Cardiac septum (tissue), 1 donor: Measurements from ENCODE around the gene OAS2. TPM values are rescaled to one million over a fixed set of nuclear protein-coding genes. Genes with fewer than 3 reads are reported as not detected.

ENCODE experiments used
- DNase-seq: peaks from one replicate; pipeline ENCODE4 v3.0.0-alpha.2; 2020; ENCODE audit warnings: low spot score
- intact Hi-C: fragments of 100-400 bp; cut with DNase I; formaldehyde crosslinking; loops from one replicate; pipeline ENCODE4 v1.14.0; 2022
- total RNA-seq: library from RNA; stranded (reverse); fragmentation: NEBNext Ultra II Directional; extraction: Animal tissue kit (Norgen Biotek cat#: 25700); gene quantifications from one replicate; pipeline ENCODE4 v1.2.1, GENCODE V29; 2021
- donor health status: DM: no; HTN: no; CAD: no.

Gene OAS2
- total RNA-seq, 1 donor from 2014 or later, result 6.4 TPM

DNA sequence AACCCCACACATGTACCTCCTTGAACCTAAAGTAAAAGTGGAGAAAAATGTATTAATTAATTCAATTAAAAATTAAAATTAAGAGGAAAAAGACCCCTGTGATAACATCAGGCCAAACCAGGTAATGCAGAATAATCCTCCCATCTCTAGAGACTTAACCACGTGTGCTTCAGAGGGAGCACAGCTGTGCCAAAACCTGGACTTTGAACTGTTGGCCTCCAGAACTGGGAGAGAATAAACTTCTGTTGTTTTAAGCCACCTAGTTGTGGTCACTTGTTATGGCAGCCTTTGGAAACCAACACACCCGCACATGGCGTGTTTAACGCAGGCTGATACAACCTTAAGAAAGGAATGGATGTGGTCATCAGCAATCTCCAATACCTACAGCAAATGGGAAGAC lies 23.8 kb downstream of the OAS2 start:
- DNase-seq, result no peak

DNA sequence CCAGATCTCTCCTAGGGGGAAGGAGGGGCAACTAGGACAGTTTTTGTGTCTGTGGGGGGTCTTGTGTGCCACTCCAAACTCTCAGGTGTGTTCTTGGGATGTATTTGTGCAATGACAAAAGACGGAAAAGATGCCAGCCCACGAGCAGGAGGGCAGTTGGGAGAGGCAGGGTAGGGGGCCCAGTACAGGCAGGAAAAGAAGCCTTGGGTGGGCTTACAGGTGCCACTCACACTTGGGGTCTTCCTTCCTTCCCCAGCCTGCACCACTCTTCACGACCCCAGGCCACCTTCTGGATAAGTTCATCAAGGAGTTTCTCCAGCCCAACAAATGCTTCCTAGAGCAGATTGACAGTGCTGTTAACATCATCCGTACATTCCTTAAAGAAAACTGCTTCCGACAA lies 24.4 kb downstream of the OAS2 start:
- intact Hi-C loops, result no loop called here
- DNase-seq, result no peak

More for the DNA sequence above, 23.8 kb downstream of the OAS2 start:
- intact Hi-C loops, result no loop called here

DNA sequence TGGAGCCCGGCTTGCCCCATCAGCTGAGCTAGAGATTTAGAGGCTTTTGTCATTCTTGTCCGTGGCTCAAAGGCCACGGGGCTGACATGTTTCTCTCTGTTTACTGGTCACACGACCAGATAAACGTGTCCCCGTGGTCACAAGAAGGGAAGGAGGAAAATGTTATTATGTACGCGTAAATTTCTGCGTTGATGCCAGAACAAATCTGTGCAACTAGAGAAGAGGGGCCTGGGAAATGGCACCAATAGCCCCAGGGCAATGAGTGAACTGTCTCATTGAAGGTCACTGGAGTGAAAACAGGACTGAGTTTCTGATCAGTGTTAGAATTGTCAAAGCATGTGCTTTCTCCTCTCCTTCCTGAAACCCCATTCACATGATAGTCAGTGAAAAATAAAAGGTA lies 25.3 kb downstream of the OAS2 start:
- intact Hi-C loops, result no loop called here

DNA sequence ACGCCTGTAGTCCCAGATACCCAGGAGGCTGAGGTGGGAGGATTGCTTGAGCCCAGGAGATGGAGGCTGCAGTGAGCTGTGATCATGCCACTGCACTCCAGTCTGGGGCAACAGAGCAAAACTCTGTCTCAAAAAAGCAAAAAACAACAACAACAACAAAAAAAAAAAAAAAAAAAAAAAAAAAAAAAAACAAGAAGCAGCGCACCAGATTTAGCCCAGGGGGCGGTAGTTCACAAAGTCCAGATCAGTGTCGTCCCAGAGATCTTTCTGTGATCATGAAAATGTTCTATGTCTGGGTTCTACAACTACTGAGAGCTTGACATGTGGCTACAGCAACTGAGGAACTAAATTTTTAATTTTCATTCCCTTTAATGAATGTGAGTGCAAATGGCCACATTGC lies 27.4 kb downstream of the OAS2 start:
- no peak for DNase-seq
- intact Hi-C loops, result no loop called here

More for the DNA sequence above, 25.3 kb downstream of the OAS2 start:
- DNase-seq, result no peak

DNA sequence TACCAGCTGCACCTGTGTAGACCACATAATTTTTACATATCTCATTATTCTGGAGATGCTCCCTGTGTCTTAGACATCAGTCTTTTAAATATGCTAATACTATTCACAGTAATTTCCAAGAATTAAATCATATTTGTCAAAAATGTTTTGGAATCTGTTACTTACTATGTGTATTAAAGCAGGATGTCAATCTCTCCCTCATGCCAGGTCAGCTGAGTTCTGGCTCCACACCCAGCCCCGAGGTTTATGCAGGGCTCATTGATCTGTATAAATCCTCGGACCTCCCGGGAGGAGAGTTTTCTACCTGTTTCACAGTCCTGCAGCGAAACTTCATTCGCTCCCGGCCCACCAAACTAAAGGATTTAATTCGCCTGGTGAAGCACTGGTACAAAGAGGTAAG lies 27.9 kb downstream of the OAS2 start:
- no peak for DNase-seq
- intact Hi-C loops, result no loop called here

DNA sequence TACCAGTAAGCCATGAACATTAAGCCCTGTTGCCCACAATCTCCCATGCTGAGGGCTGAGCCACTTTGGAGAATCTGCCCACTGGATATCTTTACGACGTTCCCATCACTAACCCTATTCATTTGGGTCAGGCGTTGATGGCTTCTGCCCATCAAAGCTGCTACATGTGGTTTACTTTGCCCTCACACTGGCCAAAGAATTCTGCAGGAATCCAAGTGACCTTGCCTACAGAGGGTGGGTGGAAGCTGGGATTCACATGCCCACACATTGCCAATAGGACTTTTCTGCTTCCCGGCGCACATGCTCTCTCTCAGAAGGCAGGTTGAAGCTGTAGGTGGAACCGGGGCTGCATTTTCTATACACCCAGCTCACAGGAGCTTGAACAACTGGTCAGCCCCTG lies 28.3 kb downstream of the OAS2 start:
- no peak for DNase-seq
- intact Hi-C loops, result no loop called here

DNA sequence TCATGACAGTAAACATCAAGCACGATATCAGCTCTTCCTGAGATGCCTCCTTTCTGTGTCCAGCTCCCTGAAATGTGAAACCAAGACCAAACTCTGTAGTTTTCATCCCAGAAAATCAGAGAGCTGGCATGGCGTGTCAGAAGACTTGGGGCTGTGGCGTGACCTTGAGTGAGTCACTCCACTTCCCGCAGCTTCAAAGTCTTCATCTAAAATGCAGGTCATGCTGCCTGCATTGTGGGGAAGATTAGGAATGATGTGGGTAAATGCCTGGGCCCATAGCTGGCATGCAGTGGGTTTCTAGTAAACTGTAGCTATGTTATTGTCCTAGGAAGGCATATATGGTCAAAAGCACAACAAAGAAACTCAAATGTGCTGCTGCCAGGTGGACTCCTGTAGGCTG lies 28.8 kb downstream of the OAS2 start:
- no peak for DNase-seq
- intact Hi-C loops, result no loop called here

DNA sequence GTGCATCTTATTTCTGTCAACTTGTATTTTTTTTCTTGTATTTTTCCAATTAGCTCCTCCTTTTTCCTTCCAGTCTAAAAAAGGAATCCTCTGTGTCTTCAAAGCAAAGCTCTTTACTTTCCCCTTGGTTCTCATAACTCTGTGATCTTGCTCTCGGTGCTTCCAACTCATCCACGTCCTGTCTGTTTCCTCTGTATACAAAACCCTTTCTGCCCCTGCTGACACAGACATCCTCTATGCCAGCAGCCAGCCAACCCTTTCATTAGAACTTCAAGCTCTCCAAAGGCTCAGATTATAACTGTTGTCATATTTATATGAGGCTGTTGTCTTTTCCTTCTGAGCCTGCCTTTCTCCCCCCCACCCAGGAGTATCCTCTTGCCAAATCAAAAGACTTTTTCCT lies 32.4 kb downstream of the OAS2 start:
- intact Hi-C loops, result no loop called here
- DNase-seq, result no peak

DNA sequence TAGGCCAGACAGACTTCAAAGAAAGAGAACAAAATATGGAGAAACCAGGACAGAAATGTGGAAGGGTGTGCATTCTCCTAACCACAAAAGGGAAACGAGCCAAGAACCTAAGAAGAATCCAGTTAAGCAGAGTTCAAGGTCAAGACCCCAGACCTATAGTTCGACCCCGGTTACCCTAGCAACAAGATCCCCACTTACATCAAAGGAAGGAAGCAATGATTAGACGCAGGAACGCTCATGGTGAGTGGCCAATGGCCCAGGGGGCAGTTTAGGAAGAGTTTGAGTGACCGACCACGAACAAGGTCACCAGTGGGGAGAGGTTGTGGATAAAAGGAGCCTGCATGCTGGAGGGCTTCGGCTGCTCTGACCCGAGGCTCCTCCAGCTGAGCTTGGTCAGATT lies 36.2 kb downstream of the OAS2 start:
- intact Hi-C loops, result no loop called here

DNA sequence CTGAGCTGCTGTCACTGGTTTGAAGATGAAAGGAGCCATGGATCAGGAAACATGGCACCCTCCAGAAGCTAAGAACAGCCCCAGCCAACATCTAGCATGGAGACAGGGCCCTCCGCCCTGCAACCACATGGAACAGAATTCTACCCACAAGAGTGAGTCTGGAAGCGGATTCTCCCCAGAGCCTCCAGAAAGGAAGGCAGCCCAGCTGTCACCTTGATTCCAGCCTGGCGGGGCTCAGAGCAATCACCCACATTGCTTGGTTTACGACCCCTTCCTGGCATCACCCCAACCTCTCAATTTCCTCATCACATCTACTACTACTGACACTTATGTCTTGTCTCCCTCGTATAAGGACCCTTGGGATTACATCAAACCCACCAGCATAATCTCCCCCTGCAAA lies 38.5 kb downstream of the OAS2 start:
- DNase-seq, result no peak
- intact Hi-C loops, result no loop called here

More for the DNA sequence above, 36.2 kb downstream of the OAS2 start:
- DNase-seq, result no peak

DNA sequence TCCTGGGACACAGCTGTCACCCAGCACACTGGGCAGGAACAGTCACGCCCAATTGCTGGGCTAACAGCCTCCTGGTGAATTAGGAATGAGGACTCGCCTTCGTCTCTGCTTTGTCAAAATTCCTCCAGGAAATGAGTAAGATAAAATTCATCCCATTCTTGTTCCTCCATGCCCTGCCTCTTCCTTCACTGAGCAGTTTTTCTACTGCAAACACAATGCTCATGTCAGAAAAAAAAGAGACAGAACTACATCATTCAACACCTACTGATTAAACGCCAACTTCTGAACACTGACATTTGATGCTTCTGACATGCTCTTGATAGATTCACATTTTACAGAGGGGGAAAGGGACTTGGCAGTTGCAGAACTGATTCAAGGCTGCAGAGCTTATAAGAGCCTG lies 40.7 kb downstream of the OAS2 start:
- no peak for DNase-seq
- intact Hi-C loops, result no loop called here

DNA sequence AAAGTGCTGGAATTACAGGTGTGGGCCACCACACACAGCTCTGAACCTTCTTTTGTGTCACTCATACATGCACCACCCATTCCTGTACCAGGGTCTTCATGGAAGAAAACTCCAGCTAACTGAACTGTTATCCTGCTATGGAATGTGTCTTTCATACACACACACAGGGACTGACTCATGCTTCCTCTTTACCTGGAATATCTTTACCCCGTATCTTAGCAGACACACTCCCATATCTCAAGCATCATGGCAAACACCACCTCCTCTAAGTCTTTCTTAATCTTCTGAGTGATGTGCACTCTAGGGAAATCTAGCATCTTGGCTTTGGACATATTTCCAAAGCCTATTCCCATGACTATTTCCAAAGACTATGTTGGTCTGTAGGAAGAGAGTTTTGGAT lies 43.2 kb downstream of the OAS2 start:
- no peak for DNase-seq
- intact Hi-C loops, result no loop called here

DNA sequence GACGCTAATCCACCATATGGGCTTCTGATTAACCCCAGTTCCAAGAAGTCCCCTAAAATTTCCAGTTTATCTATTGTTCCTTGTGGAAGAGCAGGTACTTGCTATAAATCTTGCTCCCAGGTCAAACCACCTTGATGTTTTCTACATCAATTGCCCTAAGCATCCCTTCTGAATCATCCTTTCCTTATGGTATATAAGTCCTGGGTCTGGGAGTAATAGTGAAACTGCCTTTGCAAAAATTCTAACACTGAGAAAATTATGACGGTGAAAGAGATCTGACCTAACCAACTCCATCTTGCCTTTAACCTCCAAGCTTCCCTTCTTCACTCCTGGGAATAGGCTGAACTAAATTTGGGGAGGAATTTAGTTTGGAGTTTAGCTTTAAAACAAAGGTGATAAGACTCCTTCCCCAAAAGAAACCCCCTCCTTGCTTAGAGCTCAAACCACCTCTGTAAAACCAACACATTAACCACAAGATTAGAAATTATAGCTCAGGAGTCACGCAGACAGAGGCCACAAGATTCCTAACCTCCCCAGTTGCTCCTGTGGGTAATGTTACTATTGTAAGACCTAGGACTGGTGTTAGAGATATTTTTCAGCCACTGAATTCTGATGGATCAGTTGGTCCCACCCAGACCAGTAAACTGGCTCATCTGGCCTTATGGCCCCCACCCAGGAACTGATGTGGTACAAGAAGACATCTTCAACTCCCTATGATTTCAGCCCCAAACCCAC lies 44.4 kb downstream of the OAS2 start:
- intact Hi-C loops, result no loop called here
- DNase-seq, result no peak

DNA sequence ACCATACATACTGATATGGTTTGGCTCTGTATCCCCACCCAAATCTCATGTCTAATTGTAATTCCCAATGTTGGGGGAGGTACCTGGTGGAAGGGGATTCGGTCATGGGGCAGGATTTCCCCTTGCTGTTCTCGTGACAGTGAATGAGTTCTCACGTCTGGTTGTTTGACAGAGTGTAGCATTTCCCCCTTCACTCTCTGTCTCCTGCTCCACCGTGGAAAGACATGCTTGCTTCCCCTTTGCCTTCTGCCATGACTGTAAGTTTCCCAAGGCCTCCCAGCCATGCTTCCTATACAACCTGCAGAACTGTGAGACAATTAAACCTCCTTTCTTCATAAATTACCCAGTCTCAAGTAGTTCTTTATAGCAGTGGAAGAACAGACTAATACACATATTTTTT lies 49.4 kb downstream of the OAS2 start:
- intact Hi-C loops, result no loop called here

DNA sequence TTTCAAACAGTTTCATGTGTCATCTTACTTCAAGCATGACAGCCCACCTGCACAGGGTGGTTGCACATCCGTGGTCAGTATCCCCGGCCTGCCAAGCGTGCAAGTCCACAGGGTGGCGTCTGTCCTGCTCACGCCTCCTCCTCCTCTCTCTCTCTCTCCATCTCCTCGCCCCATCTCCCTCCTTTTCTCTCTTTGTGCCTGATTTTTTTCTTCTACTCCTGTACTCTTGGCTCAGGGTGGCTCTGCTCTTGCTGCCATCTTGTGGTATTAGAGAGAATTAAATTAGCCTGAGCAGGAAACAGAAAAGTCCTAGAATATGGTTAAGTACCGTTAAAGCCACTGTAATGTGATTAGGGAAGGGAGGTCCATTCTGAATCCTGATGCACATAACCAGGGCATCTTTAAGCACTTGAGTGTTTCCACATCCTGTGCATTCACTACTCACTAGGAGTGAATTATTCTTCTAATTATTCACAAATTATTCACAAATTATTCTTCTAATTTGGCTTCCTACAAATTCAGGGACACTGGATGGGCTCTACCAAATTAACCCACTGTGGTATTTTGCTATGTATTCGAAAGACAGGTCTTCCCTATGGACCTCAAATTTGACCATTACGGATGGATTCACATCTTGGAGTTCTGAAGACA lies 52.7 kb downstream of the OAS2 start:
- intact Hi-C loops, result loop anchor here (5.0 kb wide), 2 partner anchors 39 to 129 kb away; no protein-coding TSS in a partner anchor
- DNase-seq, result no peak

More for the DNA sequence above, 49.4 kb downstream of the OAS2 start:
- no peak for DNase-seq

DNA sequence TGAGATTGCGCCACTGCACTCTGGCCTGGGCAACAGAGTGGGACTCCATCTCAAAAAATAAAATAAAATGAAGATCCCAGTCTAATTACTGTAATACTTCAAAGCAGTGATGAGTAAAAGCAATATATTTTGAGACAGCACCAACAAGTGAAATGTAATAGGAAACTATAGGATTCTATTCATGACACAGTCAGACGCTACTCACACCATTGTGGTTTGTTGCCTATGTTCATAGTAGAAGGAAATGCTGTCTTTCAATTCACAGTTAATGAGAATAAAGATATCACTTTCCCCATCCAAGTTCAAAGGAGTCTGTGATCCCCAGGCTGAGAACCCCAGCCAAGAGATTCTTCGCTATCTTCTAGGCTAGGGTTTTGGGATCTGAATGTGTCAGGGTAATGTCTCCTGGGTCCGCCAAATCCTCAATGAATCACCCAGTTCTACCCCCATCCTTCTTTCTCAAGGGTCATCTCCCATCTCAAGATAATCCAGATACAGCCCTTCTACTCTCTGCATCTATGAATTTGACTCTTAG lies 61.7 kb downstream of the OAS2 start:
- intact Hi-C loops, result no loop called here
- DNase-seq, result no peak

DNA sequence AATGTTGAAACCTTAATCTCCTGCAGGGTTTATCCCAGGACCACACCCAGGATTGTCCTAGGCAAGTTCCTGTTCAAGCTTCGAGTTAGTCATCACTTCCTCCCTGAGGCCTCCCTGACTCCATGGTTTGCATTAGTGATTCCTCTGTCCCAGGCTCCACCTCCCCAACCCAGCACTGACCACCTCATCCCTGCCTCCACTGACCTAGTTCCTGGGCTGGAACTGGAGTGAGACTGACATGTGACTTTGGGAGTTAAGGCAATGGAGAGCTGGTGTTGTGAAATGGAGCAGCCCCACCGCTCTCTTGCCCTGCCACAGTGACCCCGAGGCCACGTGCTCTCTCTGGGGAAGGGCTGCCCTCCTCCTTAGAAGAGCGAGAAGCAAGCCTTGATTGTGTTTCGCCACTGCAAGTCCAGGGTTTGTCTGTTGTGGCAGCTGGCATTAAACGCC lies 62.4 kb downstream of the OAS2 start:
- intact Hi-C loops, result no loop called here
- DNase-seq, result no peak

DNA sequence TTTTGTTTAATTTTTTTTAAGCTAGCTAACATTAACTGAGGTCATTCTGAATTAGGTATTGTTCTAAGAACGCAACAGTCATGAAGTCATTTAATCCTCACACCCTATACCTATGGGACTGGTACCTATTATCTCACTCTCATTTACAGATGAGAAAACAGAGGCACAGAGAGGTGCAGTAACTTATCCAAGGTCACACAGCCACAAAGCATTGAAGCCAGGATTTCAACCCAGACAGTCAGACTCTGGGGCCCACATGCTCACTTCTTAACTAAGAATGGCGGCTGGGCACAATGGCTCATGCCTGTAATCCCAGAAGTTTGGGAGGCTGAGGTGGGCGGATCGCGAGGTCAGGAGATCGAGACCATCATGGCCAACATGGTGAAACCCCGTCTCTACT lies 63.2 kb downstream of the OAS2 start:
- intact Hi-C loops, result no loop called here
- DNase-seq, result no peak

DNA sequence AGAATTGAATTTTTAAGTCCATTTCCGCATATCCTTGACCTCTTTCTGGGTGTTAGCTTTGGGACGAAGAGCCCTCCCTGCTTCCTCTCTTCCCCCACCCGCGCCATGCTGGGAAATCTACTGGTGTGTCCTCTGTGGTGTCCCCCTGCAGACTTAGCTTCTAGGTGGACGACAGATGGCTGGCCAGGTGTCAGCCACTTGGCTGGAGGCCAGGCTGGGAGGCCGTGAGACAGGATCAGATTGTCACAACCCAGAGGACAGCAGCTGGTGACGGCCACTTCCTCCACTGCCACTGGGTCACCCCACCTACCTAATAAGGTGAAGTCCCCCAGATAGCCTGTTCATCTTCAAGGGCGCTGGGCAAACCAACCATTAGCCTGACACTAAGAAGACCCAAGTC lies 64.9 kb downstream of the OAS2 start:
- intact Hi-C loops, result no loop called here

DNA sequence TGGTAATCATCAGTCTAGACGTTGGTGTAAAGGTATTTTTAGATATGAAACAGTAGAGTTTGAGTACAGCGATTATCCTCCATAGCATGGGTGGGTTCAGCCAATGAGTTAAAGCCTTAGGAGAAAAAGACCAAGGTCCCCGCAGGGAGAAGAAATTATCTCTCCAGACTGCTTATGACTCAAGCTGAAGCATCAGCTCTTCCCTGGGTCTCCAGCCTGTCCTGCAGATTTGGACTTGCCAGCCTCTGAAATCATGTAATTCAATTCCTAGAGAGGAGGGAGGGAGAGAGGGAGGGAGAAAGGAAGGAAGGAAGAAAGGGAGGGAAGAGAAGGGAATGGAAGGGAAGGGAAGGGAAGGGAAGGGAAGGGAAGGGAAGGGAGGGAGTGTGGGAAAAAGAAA lies 66.2 kb downstream of the OAS2 start:
- intact Hi-C loops, result no loop called here
- DNase-seq, result no peak

More for the DNA sequence above, 64.9 kb downstream of the OAS2 start:
- no peak for DNase-seq

DNA sequence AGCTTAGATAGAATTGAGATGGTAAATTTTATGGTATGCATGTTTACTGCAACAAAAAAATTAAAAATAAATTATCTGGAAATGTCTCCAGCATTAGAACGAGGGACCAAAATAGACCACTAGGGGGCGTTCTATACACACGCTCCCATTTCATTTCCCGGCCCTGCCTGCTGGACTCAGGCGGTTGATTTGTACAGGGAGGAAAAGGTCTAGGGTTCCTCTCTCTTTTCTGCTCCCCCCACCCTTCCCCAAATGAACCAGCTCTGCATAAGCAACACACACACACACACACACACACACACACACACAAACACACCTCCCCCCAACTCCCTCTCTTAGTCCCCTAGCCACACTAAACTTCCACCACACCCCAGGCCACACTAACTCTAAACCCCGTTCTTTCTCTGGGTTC lies 70.4 kb downstream of the OAS2 start:
- no peak for DNase-seq
- intact Hi-C loops, result loop anchor here (2.0 kb wide), 3 partner anchors 50 to 126 kb away; no protein-coding TSS in a partner anchor
